Posterior vena cava (tissue), 2 donors: ENCODE results near the gene HASPIN. TPM values are rescaled to one million over a fixed set of nuclear protein-coding genes. Genes with fewer than 3 reads are reported as not detected.

Experiments
- total RNA-seq, 2 donors: library from RNA; stranded (reverse); fragmentation: NEBNext Ultra II Directional; extraction: Animal tissue kit (Norgen Biotek cat#: 25700); gene quantifications; one replicate each; pipeline ENCODE4 v1.2.1, GENCODE V29; 2021
- donor health status: DM: yes; HTN: yes; CAD: no.
- donor health status: DM: yes; HTN: yes; CAD: no.

Gene HASPIN
- total RNA-seq, 2 donors from 2014 or later: 0.24 TPM; not detected in 1

Other genes starting within 250 kb of the HASPIN start
- gene ASPA, start 247.9 kb upstream of the HASPIN start, total RNA-seq: 1 to 10 TPM; 7.8 to 9.7 TPM
- 1 to 10 TPM; 1.5 to 2.7 TPM for gene TRPV3, start 166.1 kb upstream of the HASPIN start, total RNA-seq
- gene TRPV1, start 114.5 kb upstream of the HASPIN start, total RNA-seq: 1 to 10 TPM; 3.6 to 5.9 TPM
- gene SHPK, start 87.7 kb upstream of the HASPIN start, total RNA-seq: 10 to 100 TPM in 1 of 2 donors, 1 to 10 TPM in 1; 6.1 to 13.3 TPM
- gene CTNS, start 87.1 kb upstream of the HASPIN start, total RNA-seq: 10 to 100 TPM in 1 of 2 donors, 1 to 10 TPM in 1; 9.2 to 11.7 TPM
- gene TAX1BP3, start 55.3 kb upstream of the HASPIN start, total RNA-seq: 100 to 1,000 TPM; 106 to 126 TPM
- gene EMC6, start 55.1 kb upstream of the HASPIN start, total RNA-seq: 10 to 100 TPM; 23.7 to 24.7 TPM
- 1 to 10 TPM in 1 of 2 donors, under 1 TPM in 1; 0.93 to 2.0 TPM for gene P2RX5, start 27.7 kb upstream of the HASPIN start, total RNA-seq
- 10 to 100 TPM; 18.2 to 25.6 TPM for gene ITGAE, start 77.3 kb downstream of the HASPIN start, total RNA-seq
- 10 to 100 TPM; 22.3 to 22.8 TPM for gene NCBP3, start 122.3 kb downstream of the HASPIN start, total RNA-seq
- gene CAMKK1, start 169.2 kb downstream of the HASPIN start, total RNA-seq: 10 to 100 TPM in 1 of 2 donors, 1 to 10 TPM in 1; 7.1 to 11.8 TPM
- gene P2RX1, start 192.6 kb downstream of the HASPIN start, total RNA-seq: 100 to 1,000 TPM in 1 of 2 donors, 10 to 100 TPM in 1; 71.0 to 115 TPM
- gene ATP2A3, start 240.5 kb downstream of the HASPIN start, total RNA-seq: 10 to 100 TPM; 27.5 to 27.7 TPM